ENCODE data around the gene MCEMP1. TPM values are rescaled to one million over a fixed set of nuclear protein-coding genes. Genes with fewer than 3 reads are reported as not detected.

The MCEMP1 gene
- total and polyA plus RNA-seq, 2 of the 13 experiments (the other 11 are each of a cell fraction or from before 2014, with no cell fraction given), result not detected

DNA sequence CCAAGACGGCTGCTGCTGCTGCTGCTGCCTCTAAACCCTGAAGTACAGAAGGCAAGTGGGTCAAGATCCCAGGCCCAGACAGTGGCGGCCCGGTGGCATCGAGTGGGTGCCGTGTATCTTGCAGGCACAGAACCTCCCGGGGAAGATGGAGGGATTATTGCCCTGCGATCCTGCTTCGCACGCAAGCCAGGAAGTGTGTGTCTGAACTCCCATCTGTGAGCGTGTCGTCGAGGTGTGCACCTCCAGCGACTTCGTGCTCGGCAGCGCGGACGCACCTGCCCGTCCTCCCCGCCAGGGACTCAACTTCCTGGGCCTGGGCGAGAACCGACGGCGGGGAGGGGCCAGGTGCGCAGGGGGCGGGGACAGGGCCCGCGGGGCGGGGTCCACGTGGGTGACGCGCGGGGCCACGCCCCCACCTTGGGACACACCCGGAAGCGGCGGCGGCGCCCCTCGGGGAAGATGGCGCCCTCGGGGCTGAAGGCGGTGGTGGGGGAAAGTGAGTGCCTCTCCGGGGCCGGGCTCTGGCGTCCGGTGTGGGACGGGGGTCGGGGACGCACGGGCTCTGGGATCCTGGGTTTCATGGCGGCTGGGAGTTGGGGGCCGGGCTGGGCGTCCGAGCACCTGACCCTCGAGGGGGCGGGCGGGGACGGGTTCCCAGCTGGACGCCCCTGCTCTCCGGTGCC lies 40.1 kb upstream of the MCEMP1 start, which contains the start of gene STXBP2 (continued):
- TF ChIP-seq, protein P1, sequence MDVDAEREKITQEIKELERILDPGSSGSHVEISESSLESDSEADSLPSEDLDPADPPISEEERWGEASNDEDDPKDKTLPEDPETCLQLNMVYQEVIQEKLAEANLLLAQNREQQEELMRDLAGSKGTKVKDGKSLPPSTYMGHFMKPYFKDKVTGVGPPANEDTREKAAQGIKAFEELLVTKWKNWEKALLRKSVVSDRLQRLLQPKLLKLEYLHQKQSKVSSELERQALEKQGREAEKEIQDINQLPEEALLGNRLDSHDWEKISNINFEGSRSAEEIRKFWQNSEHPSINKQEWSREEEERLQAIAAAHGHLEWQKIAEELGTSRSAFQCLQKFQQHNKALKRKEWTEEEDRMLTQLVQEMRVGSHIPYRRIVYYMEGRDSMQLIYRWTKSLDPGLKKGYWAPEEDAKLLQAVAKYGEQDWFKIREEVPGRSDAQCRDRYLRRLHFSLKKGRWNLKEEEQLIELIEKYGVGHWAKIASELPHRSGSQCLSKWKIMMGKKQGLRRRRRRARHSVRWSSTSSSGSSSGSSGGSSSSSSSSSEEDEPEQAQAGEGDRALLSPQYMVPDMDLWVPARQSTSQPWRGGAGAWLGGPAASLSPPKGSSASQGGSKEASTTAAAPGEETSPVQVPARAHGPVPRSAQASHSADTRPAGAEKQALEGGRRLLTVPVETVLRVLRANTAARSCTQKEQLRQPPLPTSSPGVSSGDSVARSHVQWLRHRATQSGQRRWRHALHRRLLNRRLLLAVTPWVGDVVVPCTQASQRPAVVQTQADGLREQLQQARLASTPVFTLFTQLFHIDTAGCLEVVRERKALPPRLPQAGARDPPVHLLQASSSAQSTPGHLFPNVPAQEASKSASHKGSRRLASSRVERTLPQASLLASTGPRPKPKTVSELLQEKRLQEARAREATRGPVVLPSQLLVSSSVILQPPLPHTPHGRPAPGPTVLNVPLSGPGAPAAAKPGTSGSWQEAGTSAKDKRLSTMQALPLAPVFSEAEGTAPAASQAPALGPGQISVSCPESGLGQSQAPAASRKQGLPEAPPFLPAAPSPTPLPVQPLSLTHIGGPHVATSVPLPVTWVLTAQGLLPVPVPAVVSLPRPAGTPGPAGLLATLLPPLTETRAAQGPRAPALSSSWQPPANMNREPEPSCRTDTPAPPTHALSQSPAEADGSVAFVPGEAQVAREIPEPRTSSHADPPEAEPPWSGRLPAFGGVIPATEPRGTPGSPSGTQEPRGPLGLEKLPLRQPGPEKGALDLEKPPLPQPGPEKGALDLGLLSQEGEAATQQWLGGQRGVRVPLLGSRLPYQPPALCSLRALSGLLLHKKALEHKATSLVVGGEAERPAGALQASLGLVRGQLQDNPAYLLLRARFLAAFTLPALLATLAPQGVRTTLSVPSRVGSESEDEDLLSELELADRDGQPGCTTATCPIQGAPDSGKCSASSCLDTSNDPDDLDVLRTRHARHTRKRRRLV (CRISPR knock-in tag; IDR thresholded peaks at IDR 0.05), result no peak
- no peak for TF ChIP-seq ZNF75D (CRISPR knock-in tag; IDR thresholded peaks at IDR 0.05; ENCODE audit: borderline replicate concordance)
- no peak; the same call in 1 of the 2 replicates for TF ChIP-seq ARHGAP35 (CRISPR knock-in tag; IDR thresholded peaks at IDR 0.05; ENCODE audit: borderline replicate concordance)
- TF ChIP-seq, protein P2, sequence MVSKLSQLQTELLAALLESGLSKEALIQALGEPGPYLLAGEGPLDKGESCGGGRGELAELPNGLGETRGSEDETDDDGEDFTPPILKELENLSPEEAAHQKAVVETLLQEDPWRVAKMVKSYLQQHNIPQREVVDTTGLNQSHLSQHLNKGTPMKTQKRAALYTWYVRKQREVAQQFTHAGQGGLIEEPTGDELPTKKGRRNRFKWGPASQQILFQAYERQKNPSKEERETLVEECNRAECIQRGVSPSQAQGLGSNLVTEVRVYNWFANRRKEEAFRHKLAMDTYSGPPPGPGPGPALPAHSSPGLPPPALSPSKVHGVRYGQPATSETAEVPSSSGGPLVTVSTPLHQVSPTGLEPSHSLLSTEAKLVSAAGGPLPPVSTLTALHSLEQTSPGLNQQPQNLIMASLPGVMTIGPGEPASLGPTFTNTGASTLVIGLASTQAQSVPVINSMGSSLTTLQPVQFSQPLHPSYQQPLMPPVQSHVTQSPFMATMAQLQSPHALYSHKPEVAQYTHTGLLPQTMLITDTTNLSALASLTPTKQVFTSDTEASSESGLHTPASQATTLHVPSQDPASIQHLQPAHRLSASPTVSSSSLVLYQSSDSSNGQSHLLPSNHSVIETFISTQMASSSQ (IDR thresholded peaks at IDR 0.05; ENCODE audit: low read depth), result no peak
- TF ChIP-seq, protein P2 (CRISPR knock-in tag; IDR thresholded peaks at IDR 0.05; ENCODE audit: borderline replicate concordance), result no peak
- TF ChIP-seq SKI (IDR thresholded peaks at IDR 0.05; ENCODE audit: partially characterized antibody), result no peak
- TF ChIP-seq EEA1 (CRISPR knock-in tag; IDR thresholded peaks at IDR 0.05; ENCODE audit: borderline replicate concordance), result no peak
- TF ChIP-seq, protein P3, sequence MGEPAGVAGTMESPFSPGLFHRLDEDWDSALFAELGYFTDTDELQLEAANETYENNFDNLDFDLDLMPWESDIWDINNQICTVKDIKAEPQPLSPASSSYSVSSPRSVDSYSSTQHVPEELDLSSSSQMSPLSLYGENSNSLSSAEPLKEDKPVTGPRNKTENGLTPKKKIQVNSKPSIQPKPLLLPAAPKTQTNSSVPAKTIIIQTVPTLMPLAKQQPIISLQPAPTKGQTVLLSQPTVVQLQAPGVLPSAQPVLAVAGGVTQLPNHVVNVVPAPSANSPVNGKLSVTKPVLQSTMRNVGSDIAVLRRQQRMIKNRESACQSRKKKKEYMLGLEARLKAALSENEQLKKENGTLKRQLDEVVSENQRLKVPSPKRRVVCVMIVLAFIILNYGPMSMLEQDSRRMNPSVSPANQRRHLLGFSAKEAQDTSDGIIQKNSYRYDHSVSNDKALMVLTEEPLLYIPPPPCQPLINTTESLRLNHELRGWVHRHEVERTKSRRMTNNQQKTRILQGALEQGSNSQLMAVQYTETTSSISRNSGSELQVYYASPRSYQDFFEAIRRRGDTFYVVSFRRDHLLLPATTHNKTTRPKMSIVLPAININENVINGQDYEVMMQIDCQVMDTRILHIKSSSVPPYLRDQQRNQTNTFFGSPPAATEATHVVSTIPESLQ (CRISPR knock-in tag; conservative IDR thresholded peaks at IDR 0.05), result no peak
- TF ChIP-seq SP2 (CRISPR knock-in tag; IDR thresholded peaks at IDR 0.05), result no peak; the same call in 1 of the 2 replicates
- no peak for TF ChIP-seq ZFAT (CRISPR knock-in tag; conservative IDR thresholded peaks at IDR 0.05)
- no peak for TF ChIP-seq PITX1 (CRISPR knock-in tag; IDR thresholded peaks at IDR 0.05)
- TF ChIP-seq FOSL2 (CRISPR knock-in tag; IDR thresholded peaks at IDR 0.05), result no peak; the same call in 1 of the 2 replicates
- TF ChIP-seq MLLT10 (CRISPR knock-in tag; IDR thresholded peaks at IDR 0.05), result no peak
- TF ChIP-seq ZKSCAN5 (CRISPR knock-in tag; IDR thresholded peaks at IDR 0.05), result no peak
- no peak for TF ChIP-seq ZKSCAN1 (IDR thresholded peaks at IDR 0.05; ENCODE audit: low read length)
- TF ChIP-seq ZNF160 (CRISPR knock-in tag; IDR thresholded peaks at IDR 0.05), result peak; percentile 53; the same call in 1 of the 2 replicates
- TF ChIP-seq KLF13 (CRISPR knock-in tag; IDR thresholded peaks at IDR 0.05), result no peak
- TF ChIP-seq ZNF451 (CRISPR knock-in tag; IDR thresholded peaks at IDR 0.05), result peak; percentile 86; the same call in 1 of the 2 replicates
- no peak for TF ChIP-seq NR1H2 (CRISPR knock-in tag; IDR thresholded peaks at IDR 0.05; ENCODE audit: borderline replicate concordance, low read depth)

Measured in HepG2 (cell line).